IMR-90 (cell line): ENCODE measurements around the gene EML4.

Source experiments
- BHLHE40 ChIP-seq: fragments of 150-350 bp; IDR thresholded peaks from 2 replicates; pipeline ENCODE4 v1.6.1; 2016; ENCODE audit warnings: mild to moderate bottlenecking, low read depth, low read length
- CEBPB ChIP-seq: IDR thresholded peaks from 2 replicates; pipeline ENCODE4 v1.6.1; 2012; ENCODE audit warnings: low read depth, low read length, improper control_type of control experiment
- CHD1 ChIP-seq: IDR thresholded peaks from 2 replicates; pipeline ENCODE4 v1.6.1; 2012; ENCODE audit warnings: low read depth, low read length, improper control_type of control experiment
- FOS ChIP-seq: fragments of 150-350 bp; IDR thresholded peaks from 2 replicates; pipeline ENCODE4 v1.6.1; 2016; ENCODE audit warnings: low read depth, low read length
- MAZ ChIP-seq: IDR thresholded peaks from 2 replicates; pipeline ENCODE4 v1.6.1; 2012; ENCODE audit warnings: low read depth, mild to moderate bottlenecking, low read length, improper control_type of control experiment, moderate library complexity, borderline replicate concordance
- NFE2L2 ChIP-seq: fragments of 150-350 bp; IDR thresholded peaks from 2 replicates; pipeline ENCODE4 v1.6.1; 2016; ENCODE audit warnings: low read depth, mild to moderate bottlenecking, low read length
- POLR2A ChIP-seq: IDR thresholded peaks from 2 replicates; pipeline ENCODE4 v1.6.1; 2012; ENCODE audit warnings: mild to moderate bottlenecking, low read depth, low read length
- RAD21 ChIP-seq: IDR thresholded peaks from 2 replicates; pipeline ENCODE4 v1.6.1; 2012; ENCODE audit warnings: low read length, improper control_type of control experiment
- RCOR1 ChIP-seq: IDR thresholded peaks from 2 replicates; pipeline ENCODE4 v1.6.1; 2012; ENCODE audit warnings: mild to moderate bottlenecking, low read length, improper control_type of control experiment; ENCODE audit not compliant: insufficient replicate concordance
- RFX5 ChIP-seq: IDR thresholded peaks from 2 replicates; pipeline ENCODE4 v1.8.0; 2012; ENCODE audit warnings: low read depth, mild to moderate bottlenecking, low read length, moderate library complexity
- SMC3 ChIP-seq: fragments of 150-350 bp; IDR thresholded peaks from 2 replicates; pipeline ENCODE4 v1.6.1; 2016; ENCODE audit warnings: low read depth, mild to moderate bottlenecking, antibody characterized with exemption, low read length, moderate library complexity
- TF ChIP-seq, protein P1 (sequence below): conservative IDR thresholded peaks from 2 replicates; pipeline ENCODE4 v1.5.1; 2012; ENCODE audit warnings: mild to moderate bottlenecking, low read depth, low read length, improper control_type of control experiment
- TF ChIP-seq, protein P2 (sequence below): fragments of 150-350 bp; IDR thresholded peaks from 2 replicates; pipeline ENCODE4 v1.6.1; 2017; ENCODE audit warnings: mild to moderate bottlenecking, antibody characterized with exemption, low read length, low read depth

DNA sequence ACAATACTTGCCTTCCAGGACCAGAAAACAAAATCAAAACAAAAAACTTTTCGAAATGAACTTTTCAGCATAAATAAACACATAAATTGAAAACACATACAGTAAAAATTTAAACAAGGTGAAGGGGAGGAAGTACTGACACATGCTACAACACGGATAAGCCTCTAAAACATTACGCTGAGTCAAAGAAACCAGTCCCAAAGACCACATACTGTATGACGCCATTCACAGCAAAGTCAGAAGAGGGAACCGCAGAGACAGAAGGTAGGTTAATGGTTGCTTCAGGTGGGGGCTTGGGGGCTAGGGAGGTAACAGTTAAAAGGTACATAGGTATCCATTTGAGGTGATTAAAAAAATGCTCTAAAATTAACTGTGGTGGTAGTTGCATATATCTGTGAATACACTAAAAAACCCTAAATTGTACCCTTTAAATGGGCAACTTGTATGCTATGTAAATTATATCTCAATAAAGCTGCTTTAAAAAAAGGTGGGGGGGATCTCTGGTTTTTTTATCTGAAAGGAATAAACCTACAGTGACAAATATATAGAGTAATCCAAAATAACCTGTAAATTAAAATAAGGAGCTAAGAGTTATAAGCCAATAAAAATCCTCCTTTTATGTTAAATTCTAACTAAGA, 184.8 kb downstream of the EML4 start:
- TF ChIP-seq RAD21 (no peak), RCOR1 (no peak), POLR2A (no peak), SMC3 (no peak), NFE2L2 (no peak), FOS (no peak), MAZ (no peak), BHLHE40 (no peak), CHD1 (no peak), RFX5 (no peak), CEBPB (no peak)
- TF ChIP-seq, protein P1, sequence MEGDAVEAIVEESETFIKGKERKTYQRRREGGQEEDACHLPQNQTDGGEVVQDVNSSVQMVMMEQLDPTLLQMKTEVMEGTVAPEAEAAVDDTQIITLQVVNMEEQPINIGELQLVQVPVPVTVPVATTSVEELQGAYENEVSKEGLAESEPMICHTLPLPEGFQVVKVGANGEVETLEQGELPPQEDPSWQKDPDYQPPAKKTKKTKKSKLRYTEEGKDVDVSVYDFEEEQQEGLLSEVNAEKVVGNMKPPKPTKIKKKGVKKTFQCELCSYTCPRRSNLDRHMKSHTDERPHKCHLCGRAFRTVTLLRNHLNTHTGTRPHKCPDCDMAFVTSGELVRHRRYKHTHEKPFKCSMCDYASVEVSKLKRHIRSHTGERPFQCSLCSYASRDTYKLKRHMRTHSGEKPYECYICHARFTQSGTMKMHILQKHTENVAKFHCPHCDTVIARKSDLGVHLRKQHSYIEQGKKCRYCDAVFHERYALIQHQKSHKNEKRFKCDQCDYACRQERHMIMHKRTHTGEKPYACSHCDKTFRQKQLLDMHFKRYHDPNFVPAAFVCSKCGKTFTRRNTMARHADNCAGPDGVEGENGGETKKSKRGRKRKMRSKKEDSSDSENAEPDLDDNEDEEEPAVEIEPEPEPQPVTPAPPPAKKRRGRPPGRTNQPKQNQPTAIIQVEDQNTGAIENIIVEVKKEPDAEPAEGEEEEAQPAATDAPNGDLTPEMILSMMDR, result no peak
- TF ChIP-seq, protein P2, sequence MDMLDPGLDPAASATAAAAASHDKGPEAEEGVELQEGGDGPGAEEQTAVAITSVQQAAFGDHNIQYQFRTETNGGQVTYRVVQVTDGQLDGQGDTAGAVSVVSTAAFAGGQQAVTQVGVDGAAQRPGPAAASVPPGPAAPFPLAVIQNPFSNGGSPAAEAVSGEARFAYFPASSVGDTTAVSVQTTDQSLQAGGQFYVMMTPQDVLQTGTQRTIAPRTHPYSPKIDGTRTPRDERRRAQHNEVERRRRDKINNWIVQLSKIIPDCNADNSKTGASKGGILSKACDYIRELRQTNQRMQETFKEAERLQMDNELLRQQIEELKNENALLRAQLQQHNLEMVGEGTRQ, result no peak
